Measurements from ENCODE around the gene ADAMTS7. TPM values are rescaled to one million over a fixed set of nuclear protein-coding genes. Genes with fewer than 3 reads are reported as not detected.
A peak's percentile ranks its signal among the peaks of the same experiment; 100 is the strongest.

Gene ADAMTS7
- total RNA-seq, 1 donor from 2014 or later, result 10.5 TPM

GRCh38 chr15:78714890-78715289, 96.4 kb downstream of the ADAMTS7 start:
- no peak overlapping the region for H3K4me3 ChIP-seq (ENCODE audit: low read depth, low read length)
- DNase-seq (ENCODE audit: low read depth), result no peak
- TF ChIP-seq CTCF (conservative IDR thresholded peaks at IDR 0.05; ENCODE audit: low read depth, low read length), result peak; percentile 4

GRCh38 chr15:78712797-78713515, 98.3 kb downstream of the ADAMTS7 start:
- DNase-seq (ENCODE audit: low read depth), result no peak

GRCh38 chr15:78711638-78712037, 99.6 kb downstream of the ADAMTS7 start:
- TF ChIP-seq CTCF (conservative IDR thresholded peaks at IDR 0.05; ENCODE audit: low read depth, low read length), result no peak
- DNase-seq (ENCODE audit: low read depth), result no peak
- H3K4me3 ChIP-seq (ENCODE audit: low read depth, low read length), result no peak overlapping the region

More at GRCh38 chr15:78712797-78713515, 98.3 kb downstream of the ADAMTS7 start:
- no peak overlapping the region for H3K4me3 ChIP-seq (ENCODE audit: low read depth, low read length)
- TF ChIP-seq CTCF (conservative IDR thresholded peaks at IDR 0.05; ENCODE audit: low read depth, low read length), result no peak

GRCh38 chr15:78709263-78709882, 101.9 kb downstream of the ADAMTS7 start:
- H3K4me3 ChIP-seq (ENCODE audit: low read depth, low read length), result peak overlapping the region; percentile 33
- no peak for DNase-seq (ENCODE audit: low read depth)
- TF ChIP-seq CTCF (conservative IDR thresholded peaks at IDR 0.05; ENCODE audit: low read depth, low read length), result peak; percentile 87

Other genes with a start within 250 kb of the ADAMTS7 start
- 9.1 and 15.3 TPM in 2 replicates for gene CHRNA5, start 245.9 kb downstream of the ADAMTS7 start, total RNA-seq
- 0.40 TPM in 1 of 2 replicates, not detected in the other for gene CHRNA3, start 190.5 kb downstream of the ADAMTS7 start, total RNA-seq
- 0.23 TPM in 1 of 2 replicates, not detected in the other for gene CHRNB4, start 170.3 kb downstream of the ADAMTS7 start, total RNA-seq
- 265 and 384 TPM in 2 replicates for gene MORF4L1, start 61.4 kb upstream of the ADAMTS7 start, total RNA-seq
- 45.9 and 68.0 TPM in 2 replicates for gene CTSH, start 133.6 kb upstream of the ADAMTS7 start, total RNA-seq